HepG2 (cell line): Measurements from ENCODE around the gene POLE4. TPM values are rescaled to one million over a fixed set of nuclear protein-coding genes. Genes with fewer than 3 reads are reported as not detected.

Experiments
- ARNTL ChIP-seq: sonication (generic); formaldehyde crosslinking; IDR thresholded peaks from 2 replicates; pipeline ENCODE4 v1.4.0; 2020; ENCODE audit warnings: mild to moderate bottlenecking, missing genetic modification reagents
- CCAR2 ChIP-seq: fragments of 200-400 bp; formaldehyde crosslinking; optimal IDR thresholded peaks from 2 replicates; pipeline ENCODE3; 2018; ENCODE audit warnings: low read depth, mild to moderate bottlenecking, low read length, moderate library complexity
- EED ChIP-seq: sonication (generic); formaldehyde crosslinking; IDR thresholded peaks from 2 replicates; pipeline ENCODE4 v1.5.0; 2020; ENCODE audit warnings: mild to moderate bottlenecking, missing genetic modification reagents
- ETV6 ChIP-seq: sonication (generic); formaldehyde crosslinking; conservative IDR thresholded peaks from 2 replicates; pipeline ENCODE4 v1.4.0; 2020; ENCODE audit warnings: missing genetic modification reagents
- FIP1L1 ChIP-seq: fragments of 200-400 bp; formaldehyde crosslinking; IDR thresholded peaks from 2 replicates; pipeline ENCODE4 v1.6.1; 2018; ENCODE audit warnings: low read depth, mild to moderate bottlenecking, low read length, moderate library complexity, borderline replicate concordance; ENCODE audit not compliant: insufficient read depth
- GMEB2 ChIP-seq: IDR thresholded peaks from 2 replicates; pipeline ENCODE4 v1.6.1; 2016; ENCODE audit warnings: missing biosample characterization, missing genetic modification reagents, low read depth
- HDAC6 ChIP-seq: fragments of 200-600 bp; sonication (generic); IDR thresholded peaks from 2 replicates; pipeline ENCODE4 v1.7.0; 2017; ENCODE audit warnings: mild to moderate bottlenecking, antibody characterized with exemption, low read length, low read depth
- HMG20A ChIP-seq: IDR thresholded peaks from 2 replicates; pipeline ENCODE4 v1.6.1; 2016; ENCODE audit warnings: borderline replicate concordance
- IKZF1 ChIP-seq: fragments of 450-650 bp; IDR thresholded peaks from 2 replicates; pipeline ENCODE4 v1.7.1; 2016
- KDM6A ChIP-seq: IDR thresholded peaks from 2 replicates; pipeline ENCODE4 v1.6.1; 2016; ENCODE audit warnings: low read depth
- MEIS1 ChIP-seq: sonication (generic); formaldehyde crosslinking; IDR thresholded peaks from 2 replicates; pipeline ENCODE4 v1.9.0; 2021; ENCODE audit warnings: mild to moderate bottlenecking, missing genetic modification reagents, moderate library complexity, borderline replicate concordance
- MEIS2 ChIP-seq: sonication (generic); formaldehyde crosslinking; IDR thresholded peaks from 2 replicates; pipeline ENCODE4 v1.9.0; 2021; ENCODE audit warnings: mild to moderate bottlenecking, missing genetic modification reagents
- MLLT10 ChIP-seq: sonication (generic); formaldehyde crosslinking; IDR thresholded peaks from 2 replicates; pipeline ENCODE4 v1.4.0; 2020; ENCODE audit warnings: missing genetic modification reagents
- MLX ChIP-seq: IDR thresholded peaks from 2 replicates; pipeline ENCODE4 v1.6.1; 2016
- MTF1 ChIP-seq: sonication (generic); formaldehyde crosslinking; IDR thresholded peaks from 2 replicates; pipeline ENCODE4 v1.5.0; 2020; ENCODE audit warnings: missing genetic modification reagents
- NR0B2 ChIP-seq: sonication (generic); formaldehyde crosslinking; IDR thresholded peaks from 2 replicates; pipeline ENCODE4 v1.4.0; 2020; ENCODE audit warnings: mild to moderate bottlenecking, missing genetic modification reagents
- TAF15 ChIP-seq: fragments of 200-400 bp; formaldehyde crosslinking; IDR thresholded peaks from one replicate; pipeline ENCODE4 v1.6.1; 2018; ENCODE audit warnings: mild to moderate bottlenecking, low read depth, low read length; ENCODE audit not compliant: poor library complexity, severe bottlenecking
- TFDP1 ChIP-seq: IDR thresholded peaks from 2 replicates; pipeline ENCODE4 v1.6.1; 2016; ENCODE audit warnings: missing compliant biosample characterization, missing genetic modification reagents, borderline replicate concordance
- ZBTB25 ChIP-seq: IDR thresholded peaks from 2 replicates; pipeline ENCODE4 v1.6.1; 2018; ENCODE audit warnings: missing genetic modification reagents
- ZBTB37 ChIP-seq: sonication (generic); formaldehyde crosslinking; IDR thresholded peaks from 2 replicates; pipeline ENCODE4 v1.4.0; 2020; ENCODE audit warnings: mild to moderate bottlenecking, missing genetic modification reagents
- ZBTB7A ChIP-seq: sonication (generic); formaldehyde crosslinking; IDR thresholded peaks from 2 replicates; pipeline ENCODE4 v1.8.0; 2022; ENCODE audit warnings: mild to moderate bottlenecking, missing genetic modification reagents
- ZNF530 ChIP-seq: sonication (generic); formaldehyde crosslinking; IDR thresholded peaks from 2 replicates; pipeline ENCODE4 v1.5.0; 2020; ENCODE audit warnings: low read depth, mild to moderate bottlenecking, missing genetic modification reagents
- ZNF75D ChIP-seq: sonication (generic); formaldehyde crosslinking; IDR thresholded peaks from 2 replicates; pipeline ENCODE4 v1.8.1; 2023; ENCODE audit warnings: missing genetic modification reagents, mild to moderate bottlenecking, borderline replicate concordance
- ZNF841 ChIP-seq: sonication (generic); formaldehyde crosslinking; IDR thresholded peaks from 2 replicates; pipeline ENCODE4 v1.8.1; 2023; ENCODE audit warnings: missing genetic modification reagents, borderline replicate concordance
- polyA plus RNA-seq, 8 experiments: library from polyadenylated mRNA; depleted of rRNA in 3 of 8; stranded (reverse) in 7 of 8; unstranded in 1 of 8; fragments of >200 nt; fragmentation: Illumina TruSeq in 4 of 8; extraction: Trizol in 4 of 8; gene quantifications; 2 replicates each; pipeline versions ENCODE4 v1.2.1 to v1.2.3, GENCODE V29; 2011 to 2016; ENCODE audit warnings: low read depth in 4 of 8, missing spikeins in 1 of 8, mixed read lengths in 1 of 8; ENCODE audit not compliant: insufficient read depth in 1 of 8
- total RNA-seq, 5 experiments: library from RNA; depleted of rRNA; stranded (reverse); fragments of >200 nt; fragmentation: Illumina TruSeq; extraction: Trizol; gene quantifications; 2 replicates each; pipeline ENCODE4 v1.2.3, GENCODE V29; 2016; ENCODE audit warnings: low read depth in 1 of 5

POLE4 gene
- total and polyA plus RNA-seq, 2 of the 13 experiments (the other 11 are each of a cell fraction or from before 2014, with no cell fraction given) = 106 to 116 TPM

- TF ChIP-seq ZBTB37 (CRISPR knock-in tag) (peak; percentile 85; the same call in 1 of the 2 replicates), HDAC6 (no peak), MLX (peak; percentile 62; the same call in 1 of the 2 replicates), CCAR2 (no peak), FIP1L1 (no peak), MEIS1 (CRISPR knock-in tag) (no peak; the same call in 1 of the 2 replicates), MLLT10 (CRISPR knock-in tag) (no peak), ZBTB7A (peak; percentile 83), MTF1 (CRISPR knock-in tag) (peak; percentile 95), HMG20A (CRISPR knock-in tag) (no peak; the same call in 1 of the 2 replicates), IKZF1 (no peak), EED (CRISPR knock-in tag) (peak; percentile 94), GMEB2 (CRISPR knock-in tag) (peak; percentile 64), MEIS2 (CRISPR knock-in tag) (peak; percentile 96), ARNTL (CRISPR knock-in tag) (peak; percentile 88), TAF15 (peak; percentile 68), ZBTB25 (peak; percentile 88), ZNF530 (CRISPR knock-in tag) (peak; percentile 43; the same call in 1 of the 2 replicates), TFDP1 (CRISPR knock-in tag) (peak; percentile 98), ZNF841 (CRISPR knock-in tag) (peak; percentile 93), ETV6 (peak; percentile 68), NR0B2 (CRISPR knock-in tag) (peak; percentile 97), ZNF75D (CRISPR knock-in tag) (peak; percentile 91; the same call in 1 of the 2 replicates), KDM6A (CRISPR knock-in tag) (0 out of 2 replicates have a peak, but pooled peaks have one; percentile 14)
Measured at GRCh38 chr2:74958274-74959105, at the start of gene POLE4 (continued).
